GM11168 (cell line): ENCODE measurements around the gene KCNJ16.

Experiments
- in situ Hi-C: fragments of 300-500 bp; cut with MboI; formaldehyde crosslinking; loops from one replicate; pipeline ENCODE4 v1.12.0; 2022; ENCODE audit warnings: low sequenced_read_pairs; ENCODE audit not compliant: unreplicated experiment

Gene KCNJ16

GRCh38 chr17:70060415-70060814 is 14.6 kb upstream of the KCNJ16 start:
- in situ Hi-C loops, result no loop called here

DNA sequence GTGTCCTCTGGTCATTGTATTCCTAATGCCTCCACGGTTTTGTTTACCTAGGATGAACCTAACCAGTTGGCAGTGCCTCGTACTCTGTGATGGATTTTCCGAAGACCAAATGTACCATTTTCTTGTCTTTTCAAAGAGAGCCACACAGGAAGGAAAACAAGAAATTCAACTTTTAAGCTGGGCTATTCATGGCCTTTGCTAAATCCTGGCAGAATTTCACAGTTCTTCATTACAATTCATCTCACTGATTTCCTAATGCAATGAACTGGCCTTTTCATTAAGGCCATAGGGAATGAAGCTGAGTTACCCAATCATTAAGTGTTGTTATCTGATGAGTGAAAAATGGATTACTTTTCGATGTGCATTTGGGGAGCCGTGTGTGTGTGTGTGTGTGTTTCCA is 7.9 kb upstream of the KCNJ16 start:
- in situ Hi-C loops, result no loop called here

DNA sequence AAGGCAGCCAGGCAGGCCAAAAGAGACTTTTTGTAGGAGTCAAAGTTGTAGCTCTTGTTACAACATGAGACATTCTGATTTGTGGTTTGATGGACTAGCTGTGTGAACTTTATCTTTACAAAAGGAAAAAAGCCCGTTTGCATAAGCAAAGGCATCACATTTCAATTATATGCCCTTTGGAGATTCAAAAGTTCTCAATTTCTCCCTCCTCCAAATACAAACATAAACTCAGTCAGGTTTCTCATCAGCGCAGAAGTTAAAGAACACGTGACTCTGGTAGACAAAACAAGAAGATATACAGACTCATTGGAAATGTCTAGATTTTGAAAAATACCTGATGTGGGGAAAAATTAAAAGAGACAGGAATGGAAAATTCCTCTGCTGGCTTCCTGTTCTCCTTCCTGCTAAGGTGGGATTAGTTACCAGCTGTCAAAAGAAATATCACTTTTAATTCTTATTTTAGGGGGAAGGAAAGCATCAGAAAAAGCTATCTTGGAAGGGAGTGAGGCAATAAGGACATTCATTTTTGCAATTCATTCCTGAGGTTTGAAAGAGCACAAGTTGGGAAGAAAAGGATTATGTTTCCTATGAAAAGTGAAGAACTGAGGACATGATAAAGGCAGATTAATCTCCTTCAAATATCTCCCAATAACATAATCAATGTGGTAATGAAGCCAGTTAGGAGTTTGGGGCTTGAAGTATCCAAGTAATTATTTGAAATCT is 4.6 kb upstream of the KCNJ16 start:
- in situ Hi-C loops, result no loop called here

- in situ Hi-C loops, result no loop called here
Measured at GRCh38 chr17:70071127-70071526, 3.9 kb upstream of the KCNJ16 start.

DNA sequence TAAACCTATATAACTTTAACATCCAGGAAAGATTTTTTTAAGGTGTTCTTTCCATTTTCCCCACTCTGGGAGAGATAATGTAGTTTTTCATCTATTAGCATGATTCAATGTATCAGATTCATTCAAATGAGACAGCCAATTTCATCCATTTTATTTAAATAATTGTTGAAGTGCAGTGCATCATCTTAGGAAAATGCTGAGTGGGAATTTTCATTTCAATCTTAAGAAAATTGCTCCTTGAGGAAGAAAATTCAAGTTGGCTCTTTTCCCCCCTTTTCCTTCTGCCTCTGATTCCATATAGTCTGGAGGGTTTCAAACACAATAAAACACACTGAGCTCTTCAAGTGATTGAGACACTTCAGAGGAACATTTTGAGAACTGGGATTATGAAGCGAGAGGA is 3.4 kb upstream of the KCNJ16 start:
- in situ Hi-C loops, result no loop called here

- in situ Hi-C loops, result no loop called here
Measured at GRCh38 chr17:70072546-70073309, 2.3 kb upstream of the KCNJ16 start.

DNA sequence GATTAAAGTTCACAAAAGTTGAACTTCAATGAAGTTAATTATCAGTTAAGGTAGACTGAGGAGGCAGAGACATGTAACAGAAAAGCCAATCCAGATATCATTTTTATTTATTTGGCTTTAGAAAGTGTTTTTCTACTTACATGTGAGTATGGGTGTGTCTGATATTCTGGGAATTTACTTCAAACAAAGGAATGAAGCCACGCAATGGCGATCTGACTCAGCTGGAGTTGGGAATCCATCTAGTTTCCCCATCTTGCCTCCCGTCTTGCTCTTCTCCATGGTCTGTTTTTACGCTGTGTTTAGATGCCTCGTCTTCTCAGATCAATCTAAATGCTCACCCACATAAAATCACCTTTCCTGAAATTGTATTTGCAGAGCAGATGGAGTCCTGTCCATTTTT is 1.7 kb upstream of the KCNJ16 start:
- in situ Hi-C loops, result no loop called here

DNA sequence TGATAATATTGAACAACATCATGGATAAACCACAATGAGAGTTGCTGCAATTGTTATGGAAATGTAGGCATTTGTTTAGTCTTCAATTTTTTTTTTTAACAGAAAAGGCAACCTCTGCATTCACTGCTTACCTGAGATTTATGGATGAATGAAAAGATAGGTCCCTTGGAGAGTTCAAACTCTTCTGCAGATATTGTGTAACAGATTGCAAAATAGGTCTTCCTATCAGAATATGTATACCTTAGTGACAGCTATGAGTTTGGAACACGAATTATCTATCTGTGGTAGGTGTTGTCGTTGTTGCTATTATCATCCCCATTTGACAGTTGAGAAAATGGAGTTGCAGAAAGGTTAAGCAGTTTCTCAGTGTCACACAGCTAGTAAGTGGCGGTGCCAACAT is 1.2 kb upstream of the KCNJ16 start:
- in situ Hi-C loops, result no loop called here

GRCh38 chr17:70074236-70074830 is 692 bp upstream of the KCNJ16 start:
- in situ Hi-C loops, result no loop called here

DNA sequence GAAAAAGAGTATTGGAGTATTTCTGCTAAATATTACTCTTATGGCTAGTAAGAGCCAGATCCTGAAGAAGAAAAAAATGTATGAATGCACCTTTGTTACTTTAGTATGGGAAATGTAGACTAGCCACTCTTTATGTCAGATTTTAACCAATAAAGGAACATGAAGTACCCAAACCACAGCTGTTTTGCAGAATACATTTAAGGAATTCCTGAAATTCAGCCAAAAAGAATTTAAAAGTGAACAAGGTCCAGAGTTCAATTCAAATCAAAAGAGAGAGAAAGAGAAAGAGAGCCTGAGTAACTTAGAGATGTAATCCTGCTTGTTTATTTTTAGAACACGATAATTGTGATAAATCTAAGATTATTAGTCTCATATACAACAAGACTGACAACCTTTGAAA is 1.2 kb downstream of the KCNJ16 start:
- in situ Hi-C loops, result no loop called here

GRCh38 chr17:70076831-70077230 is 1.8 kb downstream of the KCNJ16 start:
- in situ Hi-C loops, result no loop called here

GRCh38 chr17:70078549-70078948 is 3.5 kb downstream of the KCNJ16 start:
- in situ Hi-C loops, result no loop called here

DNA sequence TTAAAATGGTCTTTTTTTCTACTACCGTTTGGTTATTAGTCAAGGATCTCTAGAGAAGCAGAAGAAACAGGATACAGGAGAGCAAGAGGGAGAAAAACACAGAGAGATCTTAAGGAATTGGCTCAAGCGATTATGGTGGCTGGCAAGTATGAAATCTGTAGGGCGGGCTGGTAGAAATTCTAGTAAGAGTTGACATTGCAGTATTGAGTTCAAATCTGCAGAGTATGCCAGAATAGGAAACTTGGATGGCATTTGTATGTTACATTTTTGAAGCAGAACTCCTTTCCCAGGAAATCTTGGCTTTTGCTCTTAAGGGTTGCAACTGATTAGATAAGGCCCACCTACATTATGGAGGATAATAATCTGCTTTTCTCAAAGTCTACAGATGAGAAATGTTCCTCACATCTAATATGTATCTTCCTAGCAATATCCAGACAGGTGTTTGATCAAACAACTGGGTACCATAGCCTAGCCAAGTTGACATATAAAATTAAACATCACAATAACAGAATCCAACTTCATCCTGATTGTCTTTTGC is 4.0 kb downstream of the KCNJ16 start:
- in situ Hi-C loops, result no loop called here

DNA sequence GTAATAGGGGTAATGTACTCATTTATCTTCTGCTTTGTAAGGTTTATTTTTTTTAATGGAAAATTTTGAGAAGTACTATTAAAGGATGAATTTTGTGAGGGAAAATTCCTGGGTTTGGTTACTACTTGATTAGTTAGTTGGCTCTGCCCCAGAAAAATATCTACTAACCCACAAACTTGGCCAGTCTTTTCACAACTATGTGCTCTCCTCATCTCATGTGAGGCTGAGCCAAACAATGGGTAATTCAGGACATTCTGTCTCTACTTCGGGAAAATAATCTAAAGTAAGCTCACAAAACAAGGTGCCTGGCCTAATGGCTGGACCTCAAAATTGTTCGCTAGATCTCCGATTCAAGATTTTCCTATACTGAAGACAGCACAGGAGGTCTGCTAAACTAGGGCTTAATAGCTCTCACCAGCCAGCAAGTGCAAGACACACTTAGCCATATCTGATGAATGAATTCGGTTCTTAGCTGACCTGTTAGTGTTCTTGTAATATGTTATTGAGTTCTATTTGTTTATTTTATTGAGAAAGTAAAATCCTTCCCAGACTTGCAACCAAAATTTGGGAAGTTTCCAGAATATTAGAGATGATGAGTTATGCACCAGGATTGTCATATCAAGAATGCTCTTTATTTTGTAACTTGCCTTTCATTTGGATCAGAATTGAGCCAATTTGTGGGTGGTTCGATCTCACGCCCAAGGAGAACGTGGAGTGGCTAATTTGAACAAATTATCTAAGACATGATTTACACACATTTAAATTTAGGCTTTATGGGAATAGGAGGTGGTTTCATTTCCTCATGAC is 5.7 kb downstream of the KCNJ16 start:
- in situ Hi-C loops, result no loop called here

GRCh38 chr17:70081885-70082284 is 6.9 kb downstream of the KCNJ16 start:
- in situ Hi-C loops, result no loop called here

- in situ Hi-C loops, result no loop called here
Measured at GRCh38 chr17:70084476-70084875, 9.5 kb downstream of the KCNJ16 start.

DNA sequence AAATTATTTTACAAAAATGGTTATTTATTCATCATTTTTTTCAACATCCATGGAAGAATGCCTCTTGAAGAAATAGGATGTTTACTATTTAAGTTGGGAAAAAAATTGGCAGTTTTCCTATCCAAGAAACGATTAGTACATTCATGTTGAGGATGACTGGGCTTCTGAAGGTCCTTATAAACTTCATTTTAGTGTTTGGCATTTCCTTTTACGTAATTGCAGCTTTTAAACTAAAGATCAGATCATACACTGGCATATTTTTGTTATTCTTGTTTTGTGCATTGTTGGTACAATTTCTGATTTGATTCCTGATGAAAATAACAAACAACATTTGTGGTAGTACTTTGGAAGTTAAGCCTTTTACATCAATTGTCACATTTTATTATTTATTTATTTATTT is 11.5 kb downstream of the KCNJ16 start:
- in situ Hi-C loops, result no loop called here

- in situ Hi-C loops, result no loop called here
Measured at GRCh38 chr17:70089513-70090148, 14.6 kb downstream of the KCNJ16 start.

DNA sequence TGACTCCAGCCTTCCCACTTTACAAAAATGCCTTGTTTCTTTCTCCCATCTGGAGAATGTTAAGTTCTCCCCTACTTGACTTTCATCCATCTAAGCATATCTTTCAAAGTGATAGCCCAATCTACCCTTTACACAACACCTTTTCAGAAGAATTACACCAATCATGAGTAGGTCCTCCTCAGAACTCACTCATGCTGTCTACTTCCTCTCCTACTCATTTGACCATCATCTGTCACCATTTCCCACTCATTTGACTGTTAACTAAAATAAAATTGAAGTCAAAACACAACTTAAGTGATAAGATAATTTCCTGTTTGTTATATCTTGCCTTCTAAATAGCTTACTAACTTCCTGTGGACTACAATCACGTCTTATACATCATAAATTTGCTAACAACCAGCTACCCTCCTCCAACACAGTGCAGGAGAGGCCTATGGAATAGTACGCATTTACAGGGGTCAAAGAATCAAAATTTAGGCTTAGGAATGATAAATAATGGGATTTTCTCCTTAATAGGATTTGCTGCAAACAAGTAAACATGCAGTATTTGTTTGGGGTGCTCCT is 16.1 kb downstream of the KCNJ16 start:
- in situ Hi-C loops, result no loop called here

DNA sequence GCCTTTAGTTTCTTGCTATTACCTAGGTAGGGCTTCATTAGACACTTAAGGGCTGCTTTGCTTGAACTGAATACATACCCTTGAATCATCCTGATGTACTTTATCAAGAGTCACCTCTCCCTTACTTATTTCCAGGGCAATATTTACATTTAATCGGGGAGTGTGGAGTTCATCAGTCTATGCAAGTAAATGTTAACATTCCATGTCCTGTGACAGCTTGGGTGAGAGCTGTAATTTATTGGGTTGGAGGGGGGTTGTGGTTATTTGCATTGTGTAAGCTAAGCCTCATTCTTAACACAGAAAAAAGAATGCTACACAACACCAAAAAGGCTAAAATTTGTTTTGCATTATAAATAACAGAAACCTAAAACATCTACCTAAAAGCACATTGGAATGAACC is 16.7 kb downstream of the KCNJ16 start:
- in situ Hi-C loops, result no loop called here
